Measurements from ENCODE around the gene TMEM132D.

Gene TMEM132D

DNA sequence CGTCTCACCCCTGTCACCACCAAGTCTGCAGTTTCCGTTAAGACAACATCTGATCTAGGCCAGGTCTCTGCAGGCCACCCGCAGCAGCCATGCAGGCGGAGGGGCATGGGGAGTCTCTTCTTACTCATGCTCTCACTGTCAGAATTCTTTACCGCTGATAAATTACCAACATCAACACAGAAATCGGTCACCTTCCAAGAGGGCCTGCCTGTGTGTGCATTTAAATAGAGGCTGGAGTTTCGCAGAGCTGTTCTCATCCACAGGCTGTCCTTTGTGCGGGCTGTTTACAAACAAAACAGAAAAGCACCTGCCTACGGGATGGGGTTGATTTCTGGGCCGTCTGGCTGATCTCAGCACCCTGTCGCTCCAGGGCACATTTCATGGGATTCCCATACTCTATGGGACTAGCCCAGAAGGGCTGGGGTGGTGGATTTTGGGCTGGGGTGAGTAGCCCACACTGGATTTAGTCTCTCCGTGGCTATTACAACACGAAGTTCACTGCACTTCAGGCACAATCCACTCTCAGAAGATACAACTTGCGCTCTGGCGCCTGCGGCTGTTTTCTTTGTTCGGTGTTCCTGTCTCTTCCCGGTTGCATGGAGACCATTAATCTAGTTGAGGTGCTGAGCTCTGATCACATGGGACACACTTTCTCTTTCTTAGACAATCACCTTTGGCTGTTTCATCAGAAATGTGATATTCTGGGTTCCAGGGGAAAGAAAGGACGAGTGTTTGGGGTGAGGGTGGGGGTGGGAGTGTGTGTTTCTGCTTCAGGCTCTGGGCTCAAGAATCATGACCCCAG is 719.5 kb downstream of the TMEM132D start:
- DNase-seq (ENCODE audit: low read depth in 2 of 2): no peak

DNA sequence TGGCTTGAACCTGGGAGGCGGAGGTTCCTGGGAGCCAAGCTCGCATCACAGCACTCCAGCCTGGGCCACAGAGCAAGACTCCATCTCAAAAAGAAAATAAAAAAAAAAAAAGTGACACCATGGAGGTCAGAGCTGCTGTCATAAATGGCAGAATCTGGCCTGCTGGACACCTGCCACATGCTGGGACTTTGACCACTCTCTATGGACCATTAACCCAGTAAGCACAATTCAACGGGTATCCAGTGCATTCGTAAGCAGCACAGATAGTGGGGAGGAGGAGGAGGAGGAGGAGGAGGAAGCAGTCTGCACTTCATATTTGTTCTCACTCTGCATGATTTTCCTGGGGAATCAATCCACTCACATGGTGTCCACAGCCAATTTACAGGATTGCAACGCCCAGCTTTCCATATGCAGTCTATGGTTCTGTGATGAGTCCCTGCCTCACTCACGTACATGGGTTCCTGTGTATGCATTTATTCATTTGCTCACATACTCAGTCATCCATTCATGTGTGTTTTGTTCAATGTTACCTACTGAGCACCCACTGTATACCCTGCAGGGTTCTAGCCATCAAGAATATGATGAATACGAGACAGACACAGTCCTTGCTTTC is 723.8 kb downstream of the TMEM132D start:
- no peak for DNase-seq (ENCODE audit: low read depth in 2 of 2)

DNA sequence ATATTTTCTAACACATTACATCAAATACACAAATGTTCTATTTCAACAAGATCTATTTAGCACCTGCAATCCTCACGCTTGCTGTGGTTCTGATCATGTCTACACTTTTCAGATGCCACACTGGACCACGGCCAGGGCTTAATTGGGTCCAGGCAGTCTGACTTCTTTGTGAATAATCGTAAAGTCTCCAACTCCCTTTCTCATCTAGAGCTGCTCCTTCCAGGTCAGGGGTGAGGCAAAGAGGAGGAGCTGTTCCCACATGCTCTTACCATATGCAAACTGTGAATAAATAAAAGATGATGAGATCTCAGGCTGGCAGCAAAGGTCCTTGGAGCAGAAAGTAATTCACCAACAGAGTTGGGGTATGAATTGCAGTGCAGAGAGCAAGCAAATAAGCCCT is 733.9 kb downstream of the TMEM132D start:
- DNase-seq (ENCODE audit: low read depth in 2 of 2): no peak

DNA sequence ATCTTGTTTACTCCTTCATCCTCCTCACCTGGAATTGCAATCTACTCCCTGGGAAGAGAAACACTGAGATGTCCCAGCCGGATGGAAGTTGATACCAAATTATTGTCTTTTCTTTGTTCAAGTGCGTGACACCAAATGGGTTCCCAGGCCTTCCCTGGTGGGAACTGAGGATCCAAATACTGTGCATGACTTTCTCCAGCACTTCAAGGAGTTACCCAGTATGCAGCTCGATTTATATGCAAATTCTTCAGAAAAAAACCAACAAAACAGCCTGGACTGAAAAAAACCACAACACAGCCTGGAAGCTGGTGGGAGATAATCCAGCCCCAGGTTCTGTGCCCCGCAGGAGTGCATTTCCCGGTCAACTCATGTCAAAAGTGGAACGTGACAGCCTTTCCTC is 740.0 kb downstream of the TMEM132D start:
- no peak for DNase-seq (ENCODE audit: low read depth in 2 of 2)

DNA sequence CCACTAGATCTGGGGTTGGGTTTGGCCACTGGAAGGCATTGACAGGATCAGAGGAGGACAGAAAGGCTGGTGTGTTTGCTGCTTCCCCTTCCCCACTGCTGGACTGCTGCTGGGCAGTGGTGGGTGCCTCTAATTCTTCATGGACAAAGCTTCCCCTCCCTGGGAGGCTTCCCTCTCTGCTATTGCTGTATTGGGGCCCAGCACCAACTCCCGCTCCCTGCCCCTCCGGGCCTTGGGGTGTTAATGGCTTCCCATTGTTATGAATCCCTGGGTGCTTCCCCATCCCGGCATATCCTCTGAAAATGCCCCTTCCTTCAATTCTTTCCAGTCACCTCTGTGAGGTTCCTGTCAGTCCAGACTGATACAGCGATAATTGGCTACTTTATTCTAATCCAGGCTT is 740.4 kb downstream of the TMEM132D start:
- no peak for DNase-seq (ENCODE audit: low read depth in 2 of 2)

DNA sequence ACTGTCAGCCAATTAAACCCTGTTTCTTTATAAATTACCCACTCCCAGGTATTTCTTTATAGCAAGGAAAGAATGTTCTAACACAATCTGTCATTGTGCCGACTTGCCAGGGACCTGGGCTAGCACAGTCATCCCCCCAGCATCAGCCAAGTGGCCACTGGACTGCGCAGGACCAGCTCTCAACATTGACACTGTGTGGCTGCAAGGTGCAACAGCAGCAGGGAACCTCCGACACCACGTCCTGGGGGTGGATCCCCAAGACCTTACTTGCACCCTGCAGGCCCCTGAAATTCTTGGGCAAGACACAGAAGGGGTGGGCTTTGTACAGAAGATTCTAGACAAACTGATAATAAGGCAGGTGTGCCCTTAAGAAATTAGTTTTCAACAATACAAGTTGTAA is 741.0 kb downstream of the TMEM132D start:
- DNase-seq (ENCODE audit: low read depth in 2 of 2): no peak

DNA sequence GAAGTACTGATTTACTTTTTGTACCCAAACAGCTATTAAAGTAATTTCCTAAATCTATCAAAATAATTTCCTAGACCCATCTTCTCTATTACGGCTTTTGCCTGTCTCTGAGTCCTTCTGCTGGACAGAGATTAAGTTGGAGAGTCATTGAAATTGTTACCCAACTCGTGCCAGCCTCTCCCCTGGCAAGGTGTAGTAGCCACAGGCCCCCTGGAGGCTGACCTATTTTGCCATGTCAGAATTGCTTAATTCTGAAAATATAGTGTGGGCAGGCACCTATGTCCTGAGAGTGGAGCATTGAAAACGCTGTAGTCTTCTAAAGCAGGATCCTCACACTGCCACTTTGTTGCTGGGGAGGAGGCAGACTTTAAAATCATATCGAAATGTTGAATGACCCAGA is 742.3 kb downstream of the TMEM132D start:
- no peak for DNase-seq (ENCODE audit: low read depth in 2 of 2)

DNA sequence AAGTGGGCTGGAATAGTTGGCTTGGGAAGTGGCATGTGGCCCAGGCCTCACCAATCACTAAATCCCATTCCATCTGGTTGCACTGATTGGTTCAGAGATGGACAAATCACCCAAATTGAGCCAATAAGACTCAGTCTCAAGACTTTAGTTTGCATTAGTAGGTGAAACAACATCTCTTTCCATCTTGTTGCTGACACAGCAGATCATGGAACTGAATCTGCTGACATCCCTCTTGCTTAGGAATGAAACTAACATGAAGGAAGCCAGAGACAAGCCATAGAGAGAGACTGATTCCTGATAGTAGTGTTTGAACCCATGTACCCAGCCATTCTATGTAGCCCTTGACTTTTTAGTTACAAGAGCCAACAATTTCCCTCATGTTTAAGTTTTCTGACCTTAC is 743.5 kb downstream of the TMEM132D start:
- DNase-seq (ENCODE audit: low read depth in 2 of 2): no peak

DNA sequence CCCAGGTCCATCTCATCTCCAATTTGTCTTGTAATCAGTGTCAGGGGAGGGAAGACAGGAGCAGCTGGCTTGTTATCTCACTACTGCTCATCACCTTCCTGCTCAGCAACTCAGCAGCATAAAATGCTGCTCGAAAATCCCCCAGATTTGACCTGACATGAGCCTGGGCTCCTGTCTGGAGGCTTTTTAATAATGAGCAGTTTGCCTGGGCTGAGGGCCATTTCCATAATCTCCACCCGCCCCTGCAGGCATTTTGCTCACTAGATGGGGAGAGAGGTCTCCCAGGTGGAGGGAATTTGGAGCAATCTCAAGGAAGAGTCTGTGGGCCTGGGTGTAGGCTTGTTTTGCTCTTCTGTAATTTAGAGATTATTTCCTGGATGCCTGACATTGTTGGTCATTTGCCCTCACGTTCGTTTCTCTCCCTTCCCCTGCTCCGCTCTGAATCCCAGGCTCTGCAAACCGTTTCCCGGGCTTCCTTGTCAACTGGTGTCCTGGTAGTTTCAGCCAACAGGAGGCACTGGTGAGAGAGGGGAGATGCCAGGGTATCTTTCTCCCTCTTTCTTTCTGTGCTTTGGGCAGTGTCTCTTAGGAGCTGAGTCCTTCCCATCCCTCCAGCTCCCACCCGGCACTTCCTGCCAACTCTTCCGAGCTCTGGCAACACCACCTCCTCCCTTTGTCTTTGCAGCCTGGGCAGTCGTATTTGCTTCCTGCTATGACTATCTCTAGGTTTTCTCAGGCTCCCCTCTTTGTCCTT is 751.3 kb downstream of the TMEM132D start:
- DNase-seq (ENCODE audit: low read depth in 2 of 2): no peak

DNA sequence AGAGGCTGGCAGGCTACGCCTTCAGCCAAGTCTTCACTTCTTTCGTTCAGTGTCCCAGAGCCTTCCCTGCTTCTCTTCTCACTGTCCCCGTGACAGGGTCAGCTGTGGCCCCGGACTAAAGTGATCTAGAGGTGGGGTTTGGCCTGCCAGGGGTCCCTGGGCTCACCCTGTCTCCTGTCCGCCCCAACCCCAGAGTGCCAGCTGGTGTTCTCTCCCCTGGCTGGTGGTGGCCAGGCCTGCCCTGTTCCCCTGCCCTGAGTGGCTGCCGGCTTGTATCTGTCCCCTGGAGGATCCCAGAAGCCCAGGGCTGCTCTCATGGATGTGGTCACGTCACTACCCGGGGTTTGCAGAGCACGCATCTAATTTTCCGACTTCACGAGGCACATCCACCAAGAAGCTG is 753.1 kb downstream of the TMEM132D start:
- no peak for DNase-seq (ENCODE audit: low read depth in 2 of 2)

DNA sequence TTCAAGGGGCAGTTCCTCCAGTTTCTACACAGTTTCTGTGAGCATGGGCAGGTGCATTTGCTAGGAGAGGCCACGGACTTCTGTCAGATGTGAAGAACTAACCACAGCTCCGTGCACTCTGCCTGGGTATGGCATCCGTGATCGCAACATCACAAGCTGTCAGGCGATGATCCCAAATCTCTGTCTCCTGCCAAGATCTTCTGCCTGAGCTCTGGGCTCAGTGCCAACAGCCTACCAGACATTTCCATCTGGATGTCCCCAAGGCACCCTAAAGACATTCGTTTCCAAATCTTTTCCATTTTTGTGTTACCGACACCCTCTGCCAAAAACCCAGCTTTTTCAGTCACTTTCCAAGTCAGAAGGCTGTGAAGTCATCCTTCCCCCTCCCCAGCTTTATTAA is 758.4 kb downstream of the TMEM132D start:
- no peak for DNase-seq (ENCODE audit: low read depth in 2 of 2)

DNA sequence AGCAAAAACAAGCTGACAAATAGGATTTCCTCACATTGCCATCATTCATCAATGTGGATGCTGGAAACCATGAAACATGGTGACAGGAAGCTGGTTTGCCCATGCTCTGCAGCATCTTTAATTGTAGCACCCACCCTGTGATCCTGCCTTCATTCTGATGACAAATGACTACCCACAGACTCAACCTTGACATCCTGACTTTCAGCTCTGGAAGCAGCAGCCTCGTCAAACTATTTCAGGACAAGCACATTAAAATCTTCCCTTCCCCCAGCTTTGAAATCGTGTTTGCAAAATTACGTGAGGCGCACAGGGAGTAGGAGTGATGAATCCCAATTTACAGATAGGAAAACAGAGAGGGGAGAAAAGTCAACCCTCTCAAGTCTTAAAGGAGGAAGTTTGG is 765.0 kb downstream of the TMEM132D start:
- DNase-seq (ENCODE audit: low read depth in 2 of 2): no peak

DNA sequence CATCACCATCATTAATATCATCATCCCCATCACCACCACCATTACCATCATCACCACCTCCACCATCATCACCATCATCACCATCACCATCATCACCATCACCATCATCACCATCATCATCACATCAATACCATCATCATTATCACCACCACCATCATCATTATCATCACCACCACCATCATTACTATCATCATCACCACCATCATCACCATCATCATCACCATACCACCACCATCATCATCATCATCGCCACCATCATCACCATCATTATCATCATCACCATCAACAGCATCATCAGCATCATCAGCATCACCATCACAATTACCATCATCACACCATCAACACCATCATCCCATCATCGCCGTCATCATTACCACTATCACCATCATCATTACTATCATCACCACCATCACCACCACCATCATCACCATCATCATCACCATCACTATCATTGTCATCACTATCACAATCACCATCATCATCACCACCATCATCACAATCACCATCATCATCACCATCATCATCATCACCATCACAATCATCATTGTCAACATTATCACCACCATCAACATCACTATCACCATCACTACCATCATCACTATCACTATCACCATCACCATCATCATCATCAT is 767.0 kb downstream of the TMEM132D start:
- DNase-seq (ENCODE audit: low read depth in 2 of 2): no peak

DNA sequence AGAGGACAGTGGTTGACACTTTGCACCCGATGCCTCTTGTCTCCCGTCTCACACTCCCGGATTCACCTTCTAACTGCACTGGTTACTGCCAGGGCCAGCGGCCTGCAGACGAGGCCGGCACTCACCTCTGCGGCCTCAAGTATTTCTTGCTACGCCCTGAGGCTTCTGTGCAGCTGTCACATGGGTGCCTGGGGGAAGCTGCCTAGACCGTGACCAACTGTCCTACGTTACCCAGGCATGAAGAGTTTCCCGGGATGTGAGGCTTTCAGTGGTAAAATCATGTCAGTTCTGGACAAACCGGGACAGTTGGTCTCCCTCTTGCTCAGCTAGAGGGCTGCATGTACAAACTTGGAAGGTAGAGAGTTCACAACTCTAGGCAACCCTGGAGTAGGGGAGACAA is 776.1 kb downstream of the TMEM132D start:
- DNase-seq (ENCODE audit: low read depth in 2 of 2): no peak

DNA sequence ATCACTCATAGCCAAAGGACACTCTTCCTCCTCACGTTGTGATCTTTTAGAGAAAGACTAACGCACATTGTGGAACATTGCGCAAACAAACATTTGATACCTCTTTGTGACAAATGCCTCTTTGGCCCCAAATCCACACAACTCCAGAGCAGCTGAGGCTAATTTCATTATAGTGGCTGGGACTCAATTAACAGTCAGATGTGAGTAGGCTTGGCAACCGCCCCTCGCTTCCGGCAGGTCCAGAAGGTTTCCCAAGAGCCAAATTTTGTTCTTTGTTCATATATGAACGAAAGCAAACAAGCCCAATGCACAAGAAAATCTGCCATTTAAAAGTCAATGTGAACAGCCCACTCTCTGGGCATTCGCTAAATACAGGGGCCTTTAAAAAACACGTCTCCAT is 776.6 kb downstream of the TMEM132D start:
- DNase-seq (ENCODE audit: low read depth in 2 of 2): no peak

DNA sequence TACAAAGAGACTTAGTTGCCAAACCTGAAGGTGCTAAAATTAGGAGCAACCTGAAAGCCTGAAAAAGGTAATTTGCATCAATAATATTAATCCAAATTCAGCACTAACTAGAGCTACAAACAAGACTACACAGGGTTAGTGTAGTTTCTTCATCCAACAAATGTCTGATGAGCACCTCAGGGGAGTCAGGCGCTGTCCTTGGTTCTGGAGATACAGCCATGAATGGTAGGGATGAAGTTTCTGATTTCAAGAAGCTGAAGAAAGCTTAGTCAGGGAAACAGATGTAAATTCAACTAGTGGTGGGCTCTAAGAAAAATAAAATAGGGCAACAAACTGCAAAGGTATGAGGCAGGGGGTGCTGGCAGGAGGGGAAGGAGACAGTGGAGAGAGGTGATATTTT is 784.3 kb downstream of the TMEM132D start:
- no peak for DNase-seq (ENCODE audit: low read depth in 2 of 2)

DNA sequence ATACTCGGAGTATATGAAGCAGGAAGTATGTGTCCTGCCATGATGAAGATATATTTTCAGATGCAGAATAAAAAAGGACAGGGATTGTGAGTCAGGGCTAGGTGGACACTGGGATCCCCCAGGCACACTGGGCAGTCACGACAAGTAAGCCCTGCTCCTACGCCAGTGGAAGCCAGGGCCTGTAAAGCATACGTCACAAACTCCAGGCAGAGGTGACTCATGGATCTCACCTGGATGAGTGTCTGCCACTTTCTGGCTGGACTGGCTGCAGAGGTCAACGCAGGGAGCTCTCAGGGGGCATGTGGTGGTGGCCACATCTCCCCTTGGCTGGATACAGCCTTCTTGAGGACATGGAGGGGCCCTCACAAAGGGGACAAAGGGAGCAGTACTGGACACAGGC is 788.3 kb downstream of the TMEM132D start:
- DNase-seq (ENCODE audit: low read depth in 2 of 2): no peak

DNA sequence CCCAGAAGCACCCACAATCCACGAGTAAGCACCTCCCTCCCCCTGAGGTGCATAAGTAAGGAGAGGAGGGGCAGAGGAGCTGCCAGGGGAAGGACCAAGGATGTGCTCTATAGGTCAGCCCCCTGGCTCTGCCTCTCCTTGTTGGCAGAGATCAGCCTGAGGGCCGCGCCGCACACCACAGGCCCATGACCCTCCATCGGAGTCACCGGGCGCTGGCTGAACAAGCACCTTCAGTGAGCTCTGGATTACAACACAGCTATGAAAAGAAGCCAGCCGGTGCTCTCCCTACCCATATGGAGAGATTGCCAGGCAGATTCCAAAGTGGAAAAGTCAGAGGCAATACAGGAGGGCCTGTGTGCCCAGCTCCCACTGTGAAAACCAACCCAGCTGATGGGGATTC is 793.2 kb downstream of the TMEM132D start:
- no peak for DNase-seq (ENCODE audit: low read depth in 2 of 2)

DNA sequence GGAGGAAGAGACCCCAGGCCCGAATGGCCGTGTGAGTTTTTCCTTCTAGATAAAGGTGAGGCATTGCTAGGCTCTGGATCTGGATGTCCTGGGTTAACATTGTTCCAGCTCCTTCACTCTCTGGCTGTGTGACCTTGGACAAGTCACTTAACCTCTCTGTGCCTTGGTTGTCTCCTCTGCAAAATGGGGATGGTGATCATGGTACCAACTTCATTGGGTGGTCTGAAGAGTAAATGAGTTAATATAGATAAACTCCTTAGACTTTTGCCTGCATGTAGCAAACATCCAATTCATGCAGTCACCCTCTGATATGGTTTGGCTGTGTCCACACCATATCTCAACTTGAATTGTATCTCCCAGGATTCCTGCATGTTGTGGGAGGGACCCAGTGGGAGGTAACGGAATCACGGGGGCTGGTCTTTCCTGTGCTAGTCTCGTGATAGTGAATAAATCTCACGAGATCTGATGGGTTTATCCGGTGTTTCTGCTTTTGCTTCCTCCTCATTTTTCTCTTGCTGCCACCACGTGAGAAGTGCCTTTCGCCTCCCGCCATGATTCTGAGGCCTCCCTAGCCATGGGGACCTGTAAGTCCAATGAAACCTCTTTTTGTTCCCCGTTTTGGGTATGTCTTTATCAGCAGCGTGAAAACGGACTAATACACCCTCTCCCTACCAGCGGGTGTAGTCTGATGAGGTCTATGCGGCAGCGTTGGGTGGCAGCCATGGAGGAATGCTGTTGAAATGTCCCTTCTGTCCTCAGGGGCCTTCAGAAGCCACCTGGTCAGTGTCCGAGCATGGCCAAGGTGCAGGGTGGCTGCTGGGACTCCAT is 794.4 kb downstream of the TMEM132D start:
- DNase-seq (ENCODE audit: low read depth in 2 of 2): no peak

DNA sequence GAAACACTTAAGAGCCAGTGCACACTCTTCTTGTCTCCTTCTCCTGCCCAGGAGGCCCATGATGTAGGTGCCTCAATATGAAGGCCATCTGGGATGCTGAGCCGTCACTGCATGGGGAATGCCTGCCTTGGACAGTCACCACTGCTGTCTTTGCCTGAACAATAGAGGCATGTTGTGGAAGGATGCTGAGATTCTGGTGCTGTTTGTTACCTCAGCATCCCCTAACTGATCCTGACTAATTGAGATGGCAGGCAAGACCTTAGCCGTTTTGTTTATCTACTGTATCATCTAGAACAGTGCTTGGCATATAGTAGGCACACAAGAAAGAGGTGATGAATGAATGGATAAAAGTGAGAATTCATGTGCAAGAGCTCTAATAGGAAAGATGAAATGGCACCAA is 797.1 kb downstream of the TMEM132D start:
- DNase-seq (ENCODE audit: low read depth in 2 of 2): no peak

DNA sequence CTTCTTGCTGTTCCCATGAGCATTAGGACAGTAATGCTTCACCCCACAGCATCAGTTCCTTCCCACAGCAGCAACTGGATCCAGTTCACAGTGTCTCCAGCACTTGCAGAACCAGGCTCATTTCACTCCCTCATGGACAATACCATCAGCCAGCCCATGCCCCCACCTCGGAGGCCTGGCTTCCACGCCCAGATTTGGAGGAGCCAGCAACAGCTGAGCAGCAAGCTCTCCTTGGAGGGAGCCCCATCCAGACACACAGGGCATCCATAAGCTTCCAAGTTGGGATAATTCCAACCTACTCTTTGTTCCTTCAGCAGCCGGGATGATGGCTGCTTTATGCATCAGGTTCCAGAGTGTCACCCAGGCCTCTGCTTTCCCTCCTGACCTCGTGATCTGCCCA is 800.6 kb downstream of the TMEM132D start:
- no peak for DNase-seq (ENCODE audit: low read depth in 2 of 2)

DNA sequence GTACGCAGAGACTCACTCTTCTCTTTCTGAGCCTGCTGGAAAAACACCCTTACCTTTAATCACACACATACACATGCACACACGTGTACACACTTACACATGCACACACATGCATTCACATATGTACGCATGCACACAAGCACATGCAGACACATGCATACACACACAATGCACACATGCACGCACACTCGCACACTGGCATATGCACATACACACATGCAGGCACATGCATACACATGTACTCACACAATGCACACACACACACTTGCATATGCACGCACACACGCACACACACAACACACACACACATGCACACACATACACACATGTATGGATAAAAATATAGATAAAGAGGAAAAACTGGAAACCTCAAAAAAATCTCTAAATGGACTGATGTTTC is 801.6 kb downstream of the TMEM132D start:
- no peak for DNase-seq (ENCODE audit: low read depth in 2 of 2)

Data from stimulated activated CD8-positive, alpha-beta memory T cell treated with anti-CD3 and anti-CD28 coated beads, Interleukin-7, amount 100 ng/mL, for 4 hours (primary cell).